ENCODE results near the gene SLC22A31. TPM values are rescaled to one million over a fixed set of nuclear protein-coding genes. Genes with fewer than 3 reads are reported as not detected.

SLC22A31 gene
- total RNA-seq, 1 experiment from 2014 or later: 8.4 TPM

DNA sequence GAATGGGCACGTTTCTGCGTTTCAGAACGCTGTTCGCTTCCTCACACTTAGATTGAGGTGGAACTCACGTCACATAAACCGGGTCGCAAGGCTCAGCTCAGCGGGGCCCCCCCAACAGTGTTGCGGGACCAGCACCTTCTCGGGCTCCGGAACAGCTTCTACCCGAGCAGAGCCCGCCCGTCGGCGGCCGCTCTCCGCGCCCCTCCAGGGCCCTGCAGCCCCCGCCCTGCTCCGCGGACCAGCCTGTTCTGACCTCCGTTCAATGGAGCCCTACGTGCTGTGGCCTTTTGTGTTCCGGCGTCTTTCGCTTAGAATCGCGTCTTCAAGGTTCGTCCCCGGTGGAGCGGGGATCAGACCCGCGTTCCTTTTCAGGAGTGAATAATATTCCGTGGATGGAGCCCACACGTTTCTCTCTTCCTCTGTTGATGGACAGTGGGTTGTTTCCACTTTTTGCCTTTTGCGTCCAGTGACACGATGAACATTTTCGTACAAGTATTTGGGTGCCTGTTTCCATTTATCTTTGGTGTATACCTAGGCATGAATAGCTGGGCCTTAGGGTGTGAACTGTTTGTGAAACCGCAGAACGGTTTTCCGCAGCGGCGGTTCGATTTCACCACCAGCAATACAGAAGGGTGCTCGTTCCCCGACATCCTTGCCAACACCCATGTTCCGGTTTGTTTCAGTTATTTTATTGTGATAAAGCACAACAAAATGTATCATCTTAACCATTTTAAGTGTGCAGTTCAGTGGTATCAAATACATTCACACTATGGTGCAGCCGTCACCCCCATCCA lies 2.3 kb upstream of the SLC22A31 start:
- 0 out of 2 replicates have a peak overlapping the region, but pooled peaks have one; percentile 12 for H3K9ac ChIP-seq (ENCODE audit: low read length)
- no TSS peak for BruUV-seq (replicated peaks)
- peak overlapping the region; percentile 74 for H3K4me3 ChIP-seq (ENCODE audit: low read length)

DNA sequence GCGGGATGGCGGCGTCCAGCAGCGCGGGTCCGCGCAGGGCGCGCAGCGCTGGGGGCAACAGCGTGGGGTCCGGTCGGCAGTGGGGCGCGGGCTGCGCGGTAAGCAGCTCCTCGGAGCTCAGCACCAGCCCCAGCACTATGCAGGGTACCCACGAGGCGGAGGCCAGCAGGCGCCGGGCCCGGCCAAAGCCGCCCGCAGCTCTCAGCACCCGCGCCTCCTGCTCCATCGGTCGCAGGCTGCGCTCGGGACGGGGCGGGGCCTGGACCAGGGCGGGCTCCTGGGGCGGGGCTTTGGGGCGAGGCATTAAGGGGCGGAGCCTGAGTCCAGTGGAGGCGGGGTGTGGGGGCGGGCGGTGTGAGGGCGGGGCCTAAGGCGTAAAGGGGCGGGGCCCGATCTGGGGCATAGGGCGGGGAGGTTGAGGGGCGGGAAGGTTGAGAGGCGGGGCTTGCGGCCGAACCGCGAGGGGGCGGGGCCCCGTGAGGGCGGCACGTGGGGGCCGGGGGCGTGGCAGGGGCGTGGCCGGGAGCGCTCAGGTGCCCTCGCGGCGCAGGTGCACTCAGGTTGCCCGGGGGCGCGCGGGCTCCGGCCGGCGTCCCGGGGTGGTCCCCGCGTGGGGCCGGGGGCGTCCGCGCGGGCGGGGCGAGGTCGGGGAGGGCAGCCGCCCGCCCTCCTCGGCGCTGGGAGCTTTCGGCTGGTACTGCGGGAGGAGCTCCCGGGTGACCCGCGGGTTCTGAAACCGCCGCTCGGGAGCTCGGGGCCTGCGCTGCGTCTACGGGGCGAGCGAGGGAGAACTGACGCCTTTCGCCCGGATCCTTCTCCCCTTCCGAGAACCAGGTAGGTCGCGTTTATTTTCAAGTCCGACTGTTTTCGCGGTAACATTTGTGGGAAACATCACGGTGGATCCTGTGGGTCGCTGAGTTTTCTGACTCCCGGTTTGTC lies 1.4 kb upstream of the SLC22A31 start:
- Histone ChIP-seq H3K27ac (ENCODE audit: low read length) (no peak overlapping the region), H3K9me2 (replicated peaks; ENCODE audit: low read length) (no peaks in the 10 kb centered on the region), H3K9me3 (ENCODE audit: low read length) (no peaks in the 10 kb centered on the region), H3K4me1 (ENCODE audit: insufficient read depth, low read length) (0 out of 2 replicates have a peak, but pooled peaks cover 6% of the 10 kb centered on the region), H3K27me3 (ENCODE audit: low read length) (0 out of 2 replicates have a peak, but pooled peaks cover 4% of the 10 kb centered on the region), H3K79me2 (ENCODE audit: low read length) (peaks cover 18% of the 10 kb centered on the region), H3K4me2 (ENCODE audit: low read length) (peak overlapping the region; percentile 77), H3F3A (ENCODE audit: low read length, unreplicated experiment) (no peaks in the 10 kb centered on the region), H4K20me1 (ENCODE audit: low read length) (0 out of 2 replicates have a peak, but pooled peaks cover 8% of the 10 kb centered on the region), H3K9ac (ENCODE audit: low read length) (no peak overlapping the region), H3K36me3 (ENCODE audit: low read depth, low read length) (no peaks in the 10 kb centered on the region), H2AFZ (ENCODE audit: low read length) (peak overlapping the region; percentile 22; the same call in 1 of the 2 replicates), H3K4me3 (ENCODE audit: low read length) (peak overlapping the region; percentile 74)
- TF ChIP-seq EZH2 (IDR thresholded peaks at IDR 0.05; ENCODE audit: low read length, unreplicated experiment) (no peak), EZH2phosphoT487 (IDR thresholded peaks at IDR 0.05; ENCODE audit: borderline replicate concordance, low read length) (no peak)
- TF ChIP-seq, protein P1, sequence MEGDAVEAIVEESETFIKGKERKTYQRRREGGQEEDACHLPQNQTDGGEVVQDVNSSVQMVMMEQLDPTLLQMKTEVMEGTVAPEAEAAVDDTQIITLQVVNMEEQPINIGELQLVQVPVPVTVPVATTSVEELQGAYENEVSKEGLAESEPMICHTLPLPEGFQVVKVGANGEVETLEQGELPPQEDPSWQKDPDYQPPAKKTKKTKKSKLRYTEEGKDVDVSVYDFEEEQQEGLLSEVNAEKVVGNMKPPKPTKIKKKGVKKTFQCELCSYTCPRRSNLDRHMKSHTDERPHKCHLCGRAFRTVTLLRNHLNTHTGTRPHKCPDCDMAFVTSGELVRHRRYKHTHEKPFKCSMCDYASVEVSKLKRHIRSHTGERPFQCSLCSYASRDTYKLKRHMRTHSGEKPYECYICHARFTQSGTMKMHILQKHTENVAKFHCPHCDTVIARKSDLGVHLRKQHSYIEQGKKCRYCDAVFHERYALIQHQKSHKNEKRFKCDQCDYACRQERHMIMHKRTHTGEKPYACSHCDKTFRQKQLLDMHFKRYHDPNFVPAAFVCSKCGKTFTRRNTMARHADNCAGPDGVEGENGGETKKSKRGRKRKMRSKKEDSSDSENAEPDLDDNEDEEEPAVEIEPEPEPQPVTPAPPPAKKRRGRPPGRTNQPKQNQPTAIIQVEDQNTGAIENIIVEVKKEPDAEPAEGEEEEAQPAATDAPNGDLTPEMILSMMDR (conservative IDR thresholded peaks at IDR 0.05; ENCODE audit: low read depth, low read length): no peak
- no TSS peak for BruUV-seq (replicated peaks)
- POLR2A ChIA-PET (ENCODE audit: unreplicated experiment): no interaction called here
- intact Hi-C loops (cut with micrococcal nuclease): loop anchor here (1.0 kb wide), 1 partner anchor 8 kb away; no protein-coding TSS in a partner anchor
- ATAC-seq (peak; percentile 91), DNase-seq (peak; percentile 77)
- CTCF ChIA-PET: no interaction called here

More for the DNA sequence above, 2.3 kb upstream of the SLC22A31 start:
- Histone ChIP-seq H4K20me1 (ENCODE audit: low read length) (0 out of 2 replicates have a peak, but pooled peaks cover 8% of the 10 kb centered on the region), H2AFZ (ENCODE audit: low read length) (peak overlapping the region; percentile 22; the same call in 1 of the 2 replicates), H3K36me3 (ENCODE audit: low read depth, low read length) (no peaks in the 10 kb centered on the region), H3K4me1 (ENCODE audit: insufficient read depth, low read length) (0 out of 2 replicates have a peak, but pooled peaks cover 6% of the 10 kb centered on the region), H3K4me2 (ENCODE audit: low read length) (peak overlapping the region; percentile 77), H3K9me3 (ENCODE audit: low read length) (no peaks in the 10 kb centered on the region), H3K9me2 (replicated peaks; ENCODE audit: low read length) (no peaks in the 10 kb centered on the region), H3K79me2 (ENCODE audit: low read length) (peaks cover 21% of the 10 kb centered on the region), H3K27ac (ENCODE audit: low read length) (no peak overlapping the region), H3K27me3 (ENCODE audit: low read length) (0 out of 2 replicates have a peak, but pooled peaks cover 4% of the 10 kb centered on the region), H3F3A (ENCODE audit: low read length, unreplicated experiment) (no peaks in the 10 kb centered on the region)
- intact Hi-C loops (cut with micrococcal nuclease): no loop called here
- ATAC-seq (0 out of 2 replicates have a peak, but pooled peaks have one; percentile 3), DNase-seq (no peak)
- no peak for TF ChIP-seq EZH2 (IDR thresholded peaks at IDR 0.05; ENCODE audit: low read length, unreplicated experiment)
- no peak for TF ChIP-seq EZH2phosphoT487 (IDR thresholded peaks at IDR 0.05; ENCODE audit: borderline replicate concordance, low read length)
- CTCF ChIA-PET: no interaction called here
- POLR2A ChIA-PET (ENCODE audit: unreplicated experiment): no interaction called here
